SU-DHL-6 (cell line): ENCODE results near the gene CCNL2.

Experiments
- H2AFZ ChIP-seq: fragments of 200-600 bp; sonication (generic); 2 replicates; pipeline ENCODE4 v1.6.1; 2014; ENCODE audit warnings: low read depth, mild to moderate bottlenecking, moderate library complexity, mixed read lengths, antibody characterized with exemption, low read length; ENCODE audit not compliant: severe bottlenecking
- H3F3A ChIP-seq: fragments of 200-600 bp; shearing (Covaris generic); 2 replicates; pipeline ENCODE4 v1.6.0; 2016; ENCODE audit warnings: antibody characterized with exemption, mild to moderate bottlenecking; ENCODE audit not compliant: insufficient read depth
- H3K27ac ChIP-seq: fragments of 200-600 bp; sonication (generic); 2 replicates; pipeline ENCODE4 v1.5.1; 2016; ENCODE audit warnings: low read depth, mild to moderate bottlenecking, low read length, moderate library complexity, mixed read lengths
- H3K27me3 ChIP-seq: fragments of 200-600 bp; sonication (generic), shearing (Covaris generic); 2 replicates; pipeline ENCODE4 v1.6.0; 2014; ENCODE audit warnings: mild to moderate bottlenecking, low read length
- H3K36me3 ChIP-seq: fragments of 200-600 bp; sonication (generic); 2 replicates; pipeline ENCODE4 v1.6.1; 2014; ENCODE audit warnings: mild to moderate bottlenecking, low read length, mixed read lengths
- H3K4me2 ChIP-seq: fragments of 300-600, 200-600 bp; shearing (Covaris generic), sonication (generic); 2 replicates; pipeline ENCODE4 v1.6.0; 2014; ENCODE audit warnings: low read length, low read depth, mild to moderate bottlenecking; ENCODE audit not compliant: poor library complexity, severe bottlenecking
- H3K4me3 ChIP-seq: fragments of 200-600 bp; sonication (generic); 2 replicates; pipeline ENCODE4 v1.5.1; 2014; ENCODE audit warnings: antibody characterized with exemption, low read length, mild to moderate bottlenecking, mixed read lengths; ENCODE audit not compliant: insufficient read depth, poor library complexity, severe bottlenecking
- H3K79me2 ChIP-seq: fragments of 200-600 bp; sonication (generic); 2 replicates; pipeline ENCODE4 v1.6.1; 2014; ENCODE audit warnings: mild to moderate bottlenecking, low read length, moderate library complexity; ENCODE audit not compliant: insufficient read depth
- H3K9ac ChIP-seq: fragments of 200-600 bp; sonication (generic); 2 replicates; pipeline ENCODE4 v1.7.0; 2014; ENCODE audit warnings: mild to moderate bottlenecking, low read length
- H3K9me2 ChIP-seq: fragments of 200-600 bp; sonication (generic); replicated peaks from 2 replicates; pipeline ENCODE4 v1.6.1; 2014; ENCODE audit warnings: low read length; ENCODE audit not compliant: insufficient read depth
- H3K9me3 ChIP-seq: fragments of 200-600 bp; sonication (generic); 2 replicates; pipeline ENCODE4 v1.6.1; 2014; ENCODE audit warnings: low read length, mixed read lengths; ENCODE audit not compliant: insufficient read depth
- H4K20me1 ChIP-seq: fragments of 200-600 bp; sonication (generic); 2 replicates; pipeline ENCODE4 v1.6.1; 2014; ENCODE audit warnings: low read depth, mild to moderate bottlenecking, antibody characterized with exemption, low read length, moderate library complexity, mixed read lengths
- EZH2phosphoT487 ChIP-seq: fragments of 200-600 bp; sonication (generic), shearing (Covaris generic); conservative IDR thresholded peaks from 2 replicates; pipeline ENCODE4 v1.6.1; 2018; ENCODE audit warnings: mild to moderate bottlenecking, antibody characterized with exemption, low read length, moderate library complexity, mixed read lengths
- TF ChIP-seq, protein P1 (sequence below): fragments of 200-600 bp; sonication (generic); IDR thresholded peaks from one replicate; pipeline ENCODE4 v1.5.1; 2017; ENCODE audit warnings: antibody characterized with exemption, mild to moderate bottlenecking, low read length, moderate library complexity; ENCODE audit not compliant: insufficient read depth, poor library complexity, severe bottlenecking

CCNL2 gene

DNA sequence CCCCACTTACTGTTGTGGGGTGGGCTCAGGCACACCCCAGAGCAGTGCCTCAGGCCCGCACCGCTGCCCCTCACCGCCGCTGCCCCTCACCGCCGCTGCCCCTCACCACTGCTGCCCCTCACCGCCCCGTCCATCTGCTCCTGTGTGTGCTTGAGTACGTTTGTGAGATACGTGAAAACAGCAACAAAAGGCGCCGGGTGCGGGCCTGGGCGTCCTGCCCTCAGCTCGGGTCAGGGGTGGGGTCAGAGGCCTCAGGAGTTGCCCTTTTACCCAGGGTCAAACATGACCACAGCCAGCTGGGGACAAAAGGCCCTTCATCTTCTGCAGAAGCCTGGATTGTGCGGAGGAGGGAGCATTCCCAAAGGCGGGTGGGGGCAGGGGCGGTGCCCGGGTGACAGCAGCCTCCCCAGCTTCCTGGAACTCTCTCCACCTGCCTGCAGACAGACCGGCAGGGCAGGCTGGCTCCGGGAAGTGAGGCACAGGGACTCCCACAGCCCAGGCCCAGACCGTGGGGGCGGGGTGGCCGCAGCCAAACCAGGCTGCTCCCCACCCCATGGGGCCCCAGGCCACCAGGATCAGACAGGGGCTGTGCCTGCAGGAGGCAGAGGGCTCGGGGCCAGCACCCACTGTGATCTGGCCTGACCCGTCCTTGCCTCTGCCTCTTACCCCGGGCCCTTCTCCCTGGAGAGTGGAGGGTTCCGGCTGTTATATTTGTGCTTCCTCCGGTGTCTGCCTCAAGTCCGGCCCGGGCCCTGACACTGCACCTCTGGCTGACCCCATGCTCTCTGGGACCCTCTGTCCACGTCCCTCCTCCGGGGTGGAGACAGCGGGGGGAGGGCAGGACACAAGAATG is 34.0 kb upstream of the CCNL2 start:
- Histone ChIP-seq H3K27ac (no peak overlapping the region), H3K9me2 (no peaks in the 10 kb centered on the region), H3K9ac (no peak overlapping the region), H3K79me2 (no peaks in the 10 kb centered on the region), H3F3A (no peaks in the 10 kb centered on the region), H3K27me3 (no peaks in the 10 kb centered on the region), H3K9me3 (no peaks in the 10 kb centered on the region), H2AFZ (no peak overlapping the region), H3K36me3 (no peaks in the 10 kb centered on the region), H3K4me3 (no peak overlapping the region), H4K20me1 (no peaks in the 10 kb centered on the region), H3K4me2 (no peak overlapping the region)
- TF ChIP-seq EZH2phosphoT487 = no peak
- TF ChIP-seq, protein P1, sequence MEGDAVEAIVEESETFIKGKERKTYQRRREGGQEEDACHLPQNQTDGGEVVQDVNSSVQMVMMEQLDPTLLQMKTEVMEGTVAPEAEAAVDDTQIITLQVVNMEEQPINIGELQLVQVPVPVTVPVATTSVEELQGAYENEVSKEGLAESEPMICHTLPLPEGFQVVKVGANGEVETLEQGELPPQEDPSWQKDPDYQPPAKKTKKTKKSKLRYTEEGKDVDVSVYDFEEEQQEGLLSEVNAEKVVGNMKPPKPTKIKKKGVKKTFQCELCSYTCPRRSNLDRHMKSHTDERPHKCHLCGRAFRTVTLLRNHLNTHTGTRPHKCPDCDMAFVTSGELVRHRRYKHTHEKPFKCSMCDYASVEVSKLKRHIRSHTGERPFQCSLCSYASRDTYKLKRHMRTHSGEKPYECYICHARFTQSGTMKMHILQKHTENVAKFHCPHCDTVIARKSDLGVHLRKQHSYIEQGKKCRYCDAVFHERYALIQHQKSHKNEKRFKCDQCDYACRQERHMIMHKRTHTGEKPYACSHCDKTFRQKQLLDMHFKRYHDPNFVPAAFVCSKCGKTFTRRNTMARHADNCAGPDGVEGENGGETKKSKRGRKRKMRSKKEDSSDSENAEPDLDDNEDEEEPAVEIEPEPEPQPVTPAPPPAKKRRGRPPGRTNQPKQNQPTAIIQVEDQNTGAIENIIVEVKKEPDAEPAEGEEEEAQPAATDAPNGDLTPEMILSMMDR = no peak

DNA sequence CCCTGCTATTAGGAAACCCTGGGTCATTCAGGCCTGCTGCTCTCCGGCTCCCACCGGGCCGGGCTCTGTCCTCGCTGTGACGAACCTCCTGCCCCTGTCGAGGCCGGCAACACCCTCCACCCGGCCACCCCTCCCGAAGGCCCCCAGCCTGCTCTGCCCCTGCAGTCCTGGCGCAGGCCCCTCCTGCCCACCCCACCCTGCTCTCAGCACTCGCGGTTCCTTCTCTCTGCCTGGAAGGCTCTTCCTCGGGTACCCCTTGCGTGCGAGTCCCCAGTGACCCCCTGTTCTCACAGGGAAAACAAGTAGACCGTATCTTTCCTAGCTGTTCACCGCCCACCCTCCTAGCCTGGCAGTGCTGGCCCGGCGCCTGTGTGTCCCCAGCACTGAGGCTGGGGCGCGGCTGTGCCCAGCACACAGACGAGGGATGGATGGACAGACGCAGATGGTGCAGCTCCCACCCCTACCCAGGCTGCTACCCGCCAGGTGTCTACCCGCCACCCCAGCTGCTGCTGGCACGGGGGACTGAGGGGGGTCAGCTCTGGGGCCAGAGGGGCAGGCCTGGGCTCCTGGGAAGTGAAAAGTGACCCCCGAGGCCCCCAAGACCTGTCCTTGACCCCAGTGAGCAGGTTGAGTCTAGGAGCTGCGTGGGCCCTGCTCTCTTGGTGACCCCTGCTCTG is 33.3 kb upstream of the CCNL2 start:
- H3K4me2 ChIP-seq = no peak overlapping the region
- H3K36me3 ChIP-seq = no peaks in the 10 kb centered on the region
- no peak overlapping the region for H3K27ac ChIP-seq
- TF ChIP-seq EZH2phosphoT487 = no peak
- TF ChIP-seq, protein P1 = no peak
- no peak overlapping the region for H2AFZ ChIP-seq
- H3K4me3 ChIP-seq = no peak overlapping the region
- no peak overlapping the region for H3K9ac ChIP-seq
- no peaks in the 10 kb centered on the region for H4K20me1 ChIP-seq
- no peaks in the 10 kb centered on the region for H3K9me3 ChIP-seq
- no peaks in the 10 kb centered on the region for H3K27me3 ChIP-seq
- H3F3A ChIP-seq = no peaks in the 10 kb centered on the region
- no peaks in the 10 kb centered on the region for H3K9me2 ChIP-seq
- no peaks in the 10 kb centered on the region for H3K79me2 ChIP-seq

DNA sequence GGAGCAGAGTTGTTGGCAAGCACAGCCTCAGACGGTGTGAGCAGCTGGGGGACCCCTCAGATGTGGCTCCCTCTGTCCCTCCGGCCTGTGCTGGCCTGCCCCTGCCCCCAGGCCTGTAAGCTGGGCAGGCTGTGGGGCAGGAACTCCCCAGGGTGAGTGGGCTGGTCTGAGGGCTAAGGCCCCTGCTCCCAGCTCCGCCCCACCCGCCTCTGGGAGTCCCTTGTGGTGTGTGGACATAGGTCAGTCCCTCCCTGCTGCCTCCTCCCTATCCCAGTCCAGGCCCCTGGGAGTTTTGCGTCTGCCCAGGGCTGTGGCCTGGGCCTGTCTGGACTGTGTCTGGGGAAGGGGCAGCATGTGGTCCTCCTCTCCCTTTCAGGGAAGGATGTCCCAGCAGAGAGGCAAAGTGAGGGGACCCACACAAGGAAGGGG is 32.7 kb upstream of the CCNL2 start:
- Histone ChIP-seq H3K79me2 (no peaks in the 10 kb centered on the region), H3K4me3 (no peak overlapping the region), H3K9me2 (no peaks in the 10 kb centered on the region), H4K20me1 (no peaks in the 10 kb centered on the region), H3K27me3 (no peaks in the 10 kb centered on the region), H3K4me2 (no peak overlapping the region), H3F3A (no peaks in the 10 kb centered on the region), H3K36me3 (no peaks in the 10 kb centered on the region), H3K9ac (no peak overlapping the region), H3K27ac (no peak overlapping the region), H2AFZ (no peak overlapping the region), H3K9me3 (no peaks in the 10 kb centered on the region)
- TF ChIP-seq EZH2phosphoT487 = no peak
- TF ChIP-seq, protein P1 = no peak
